Esophagus squamous epithelium (tissue), 4 donors: Measurements from ENCODE around the gene GRHL1.

Source experiments
- POLR2A ChIP-seq, 4 donors: fragments of 450-650 bp; IDR thresholded peaks; one replicate each; pipeline ENCODE4 v1.6.1; 2017; ENCODE audit warnings: antibody characterized with exemption in 4 of 4, mild to moderate bottlenecking in 4 of 4, moderate library complexity in 3 of 4
- TF ChIP-seq, protein P1 (sequence below), 6 experiments: fragments of 450-650 bp in 4 of 6; fragments of 200-600 bp in 2 of 6; sonication (generic) in 2 of 6; IDR thresholded peaks; one replicate each; pipeline ENCODE4 v1.5.1; 2016 to 2019; ENCODE audit warnings: antibody characterized with exemption in 6 of 6, mild to moderate bottlenecking in 4 of 6, moderate library complexity in 4 of 6

DNA sequence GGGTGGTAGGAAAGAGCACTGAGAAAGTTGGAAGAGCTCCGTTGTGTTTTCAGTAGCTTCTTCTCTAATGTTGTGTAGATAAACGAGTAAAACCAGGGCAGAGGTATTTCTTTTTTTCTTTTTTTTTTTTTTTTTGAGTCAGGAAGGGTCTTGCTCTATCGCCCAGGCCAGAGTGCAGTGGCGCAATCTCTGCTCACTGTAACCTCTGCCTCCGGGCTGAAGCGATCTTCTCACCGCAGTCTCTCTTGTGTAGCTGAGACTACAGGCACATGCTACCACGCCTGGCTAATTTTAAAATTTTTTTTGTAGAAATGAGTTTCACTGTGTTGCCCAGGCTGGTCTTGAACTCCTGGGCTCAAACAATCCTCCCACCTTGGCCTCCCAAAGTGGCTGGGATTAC is 6.6 kb downstream of the GRHL1 start:
- TF ChIP-seq, protein P1, sequence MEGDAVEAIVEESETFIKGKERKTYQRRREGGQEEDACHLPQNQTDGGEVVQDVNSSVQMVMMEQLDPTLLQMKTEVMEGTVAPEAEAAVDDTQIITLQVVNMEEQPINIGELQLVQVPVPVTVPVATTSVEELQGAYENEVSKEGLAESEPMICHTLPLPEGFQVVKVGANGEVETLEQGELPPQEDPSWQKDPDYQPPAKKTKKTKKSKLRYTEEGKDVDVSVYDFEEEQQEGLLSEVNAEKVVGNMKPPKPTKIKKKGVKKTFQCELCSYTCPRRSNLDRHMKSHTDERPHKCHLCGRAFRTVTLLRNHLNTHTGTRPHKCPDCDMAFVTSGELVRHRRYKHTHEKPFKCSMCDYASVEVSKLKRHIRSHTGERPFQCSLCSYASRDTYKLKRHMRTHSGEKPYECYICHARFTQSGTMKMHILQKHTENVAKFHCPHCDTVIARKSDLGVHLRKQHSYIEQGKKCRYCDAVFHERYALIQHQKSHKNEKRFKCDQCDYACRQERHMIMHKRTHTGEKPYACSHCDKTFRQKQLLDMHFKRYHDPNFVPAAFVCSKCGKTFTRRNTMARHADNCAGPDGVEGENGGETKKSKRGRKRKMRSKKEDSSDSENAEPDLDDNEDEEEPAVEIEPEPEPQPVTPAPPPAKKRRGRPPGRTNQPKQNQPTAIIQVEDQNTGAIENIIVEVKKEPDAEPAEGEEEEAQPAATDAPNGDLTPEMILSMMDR (IDR thresholded peaks at IDR 0.05) = no peak
- TF ChIP-seq POLR2A (IDR thresholded peaks at IDR 0.05) = no peak
